Articular chondrocyte of knee joint (primary cell): ENCODE results near the gene CLCA4. TPM values are rescaled to one million over a fixed set of nuclear protein-coding genes. Genes with fewer than 3 reads are reported as not detected.

Experiments used
- total RNA-seq: library from RNA; depleted of rRNA; stranded (reverse); fragments of >200 nt; gene quantifications from 2 replicates; pipeline ENCODE4 v1.2.3, GENCODE V29; 2012

Gene CLCA4, protein sequence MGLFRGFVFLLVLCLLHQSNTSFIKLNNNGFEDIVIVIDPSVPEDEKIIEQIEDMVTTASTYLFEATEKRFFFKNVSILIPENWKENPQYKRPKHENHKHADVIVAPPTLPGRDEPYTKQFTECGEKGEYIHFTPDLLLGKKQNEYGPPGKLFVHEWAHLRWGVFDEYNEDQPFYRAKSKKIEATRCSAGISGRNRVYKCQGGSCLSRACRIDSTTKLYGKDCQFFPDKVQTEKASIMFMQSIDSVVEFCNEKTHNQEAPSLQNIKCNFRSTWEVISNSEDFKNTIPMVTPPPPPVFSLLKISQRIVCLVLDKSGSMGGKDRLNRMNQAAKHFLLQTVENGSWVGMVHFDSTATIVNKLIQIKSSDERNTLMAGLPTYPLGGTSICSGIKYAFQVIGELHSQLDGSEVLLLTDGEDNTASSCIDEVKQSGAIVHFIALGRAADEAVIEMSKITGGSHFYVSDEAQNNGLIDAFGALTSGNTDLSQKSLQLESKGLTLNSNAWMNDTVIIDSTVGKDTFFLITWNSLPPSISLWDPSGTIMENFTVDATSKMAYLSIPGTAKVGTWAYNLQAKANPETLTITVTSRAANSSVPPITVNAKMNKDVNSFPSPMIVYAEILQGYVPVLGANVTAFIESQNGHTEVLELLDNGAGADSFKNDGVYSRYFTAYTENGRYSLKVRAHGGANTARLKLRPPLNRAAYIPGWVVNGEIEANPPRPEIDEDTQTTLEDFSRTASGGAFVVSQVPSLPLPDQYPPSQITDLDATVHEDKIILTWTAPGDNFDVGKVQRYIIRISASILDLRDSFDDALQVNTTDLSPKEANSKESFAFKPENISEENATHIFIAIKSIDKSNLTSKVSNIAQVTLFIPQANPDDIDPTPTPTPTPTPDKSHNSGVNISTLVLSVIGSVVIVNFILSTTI
- total RNA-seq: not detected in 2 replicates

DNA sequence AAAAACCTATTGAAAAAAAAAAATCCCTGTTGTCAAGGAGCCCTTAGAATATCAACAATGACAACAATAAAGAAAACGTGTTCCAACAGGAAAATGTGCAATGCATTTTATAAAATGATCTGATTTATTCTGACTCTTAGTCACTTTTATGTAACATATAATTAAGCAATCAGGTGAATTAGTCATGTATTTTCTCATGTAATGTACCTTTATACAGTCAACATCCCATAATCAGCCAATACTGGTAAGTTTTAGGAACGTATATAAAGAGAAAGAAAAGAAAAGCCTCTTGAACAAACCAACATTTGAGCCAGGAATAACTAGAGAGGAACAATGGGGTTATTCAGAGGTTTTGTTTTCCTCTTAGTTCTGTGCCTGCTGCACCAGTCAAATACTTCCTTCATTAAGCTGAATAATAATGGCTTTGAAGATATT, at the start of gene CLCA4:
Gene CLCA4 (plus strand): TSS at position 292 of the 435 bp plus-strand sequence. CDS start 42 bp downstream, at position 334.

Other genes starting within 250 kb of the CLCA4 start
- gene ODF2L, start 150.8 kb upstream of the CLCA4 start, total RNA-seq: 55.1 and 58.9 TPM in 2 replicates
- gene CLCA2, start 122.9 kb upstream of the CLCA4 start, total RNA-seq: 0.78 and 0.86 TPM in 2 replicates
- gene CLCA1, start 78.2 kb upstream of the CLCA4 start, total RNA-seq: not detected in 2 replicates
- 69.0 and 82.7 TPM in 2 replicates for gene SH3GLB1, start 157.5 kb downstream of the CLCA4 start, total RNA-seq